ENCODE measurements around the gene HINFP. TPM values are rescaled to one million over a fixed set of nuclear protein-coding genes. Genes with fewer than 3 reads are reported as not detected.

Gene HINFP
- total and polyA plus RNA-seq, 9 of the 15 experiments (the other 6 are each of a cell fraction or from before 2014, with no cell fraction given): 13.8 to 34.1 (median 22.5) TPM

DNA sequence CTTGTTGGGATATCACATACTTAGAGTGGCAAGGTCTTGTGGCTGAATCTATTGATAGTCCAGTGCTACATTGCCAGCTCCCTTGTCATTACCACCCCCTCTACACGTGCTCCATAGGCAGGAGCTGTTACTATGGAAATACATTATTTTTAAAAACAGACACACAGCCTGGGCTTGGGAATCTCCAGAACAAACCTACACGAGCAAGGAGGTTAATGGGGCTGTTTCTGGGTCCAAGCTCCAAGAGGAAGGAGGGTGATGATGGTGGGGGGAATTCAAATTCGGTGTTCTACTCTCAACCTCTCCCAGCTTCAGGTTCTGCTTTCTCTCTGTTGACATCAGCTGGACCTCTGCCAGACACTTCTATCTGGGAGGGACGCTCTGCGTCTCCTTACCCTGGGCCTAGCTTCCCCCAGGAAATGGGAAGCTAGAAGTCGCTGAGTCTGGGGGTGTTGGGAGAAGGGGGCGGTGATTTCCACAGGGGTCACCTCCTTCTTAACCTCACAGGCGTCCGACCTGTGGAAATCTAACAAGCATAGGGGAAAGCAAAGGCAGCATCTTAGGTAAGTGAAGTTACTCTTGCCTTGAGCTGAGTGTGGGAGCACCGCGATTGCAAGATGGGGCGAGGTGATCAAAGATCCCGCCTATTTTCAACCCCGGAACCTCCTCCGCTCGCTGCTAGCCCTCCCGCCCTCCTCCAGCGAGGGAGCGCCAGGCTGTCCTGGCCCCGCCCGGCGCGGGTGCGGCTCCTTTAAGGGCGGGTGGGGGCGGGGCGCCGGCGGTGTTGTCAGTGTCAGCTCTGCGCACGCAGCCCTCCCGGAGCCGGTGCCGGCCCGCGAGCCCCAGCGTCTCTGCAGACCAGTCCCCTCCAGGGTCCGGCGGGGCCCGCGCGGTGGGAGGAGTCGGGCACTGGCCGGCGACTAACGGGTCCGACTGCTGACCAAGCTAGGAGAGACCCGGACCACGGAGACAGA, 14.5 kb upstream of the HINFP start, which contains the start of gene C2CD2L (continued):
- no peak for TF ChIP-seq JUNB (CRISPR knock-in tag; conservative IDR thresholded peaks at IDR 0.05)
- no peak for TF ChIP-seq CHCHD3 (CRISPR knock-in tag; IDR thresholded peaks at IDR 0.05)
- TF ChIP-seq, protein P1, sequence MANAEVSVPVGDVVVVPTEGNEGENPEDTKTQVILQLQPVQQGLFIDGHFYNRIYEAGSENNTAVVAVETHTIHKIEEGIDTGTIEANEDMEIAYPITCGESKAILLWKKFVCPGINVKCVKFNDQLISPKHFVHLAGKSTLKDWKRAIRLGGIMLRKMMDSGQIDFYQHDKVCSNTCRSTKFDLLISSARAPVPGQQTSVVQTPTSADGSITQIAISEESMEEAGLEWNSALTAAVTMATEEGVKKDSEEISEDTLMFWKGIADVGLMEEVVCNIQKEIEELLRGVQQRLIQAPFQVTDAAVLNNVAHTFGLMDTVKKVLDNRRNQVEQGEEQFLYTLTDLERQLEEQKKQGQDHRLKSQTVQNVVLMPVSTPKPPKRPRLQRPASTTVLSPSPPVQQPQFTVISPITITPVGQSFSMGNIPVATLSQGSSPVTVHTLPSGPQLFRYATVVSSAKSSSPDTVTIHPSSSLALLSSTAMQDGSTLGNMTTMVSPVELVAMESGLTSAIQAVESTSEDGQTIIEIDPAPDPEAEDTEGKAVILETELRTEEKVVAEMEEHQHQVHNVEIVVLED (CRISPR knock-in tag; IDR thresholded peaks at IDR 0.05): no peak
- TF ChIP-seq POU5F1 (IDR thresholded peaks at IDR 0.05; ENCODE audit: borderline replicate concordance, low read depth, low read length, partially characterized antibody): no peak
- 0 out of 2 replicates have a peak, but pooled peaks have one; percentile 5 for TF ChIP-seq TCF3 (CRISPR knock-in tag; IDR thresholded peaks at IDR 0.05)
- TF ChIP-seq, protein P2, sequence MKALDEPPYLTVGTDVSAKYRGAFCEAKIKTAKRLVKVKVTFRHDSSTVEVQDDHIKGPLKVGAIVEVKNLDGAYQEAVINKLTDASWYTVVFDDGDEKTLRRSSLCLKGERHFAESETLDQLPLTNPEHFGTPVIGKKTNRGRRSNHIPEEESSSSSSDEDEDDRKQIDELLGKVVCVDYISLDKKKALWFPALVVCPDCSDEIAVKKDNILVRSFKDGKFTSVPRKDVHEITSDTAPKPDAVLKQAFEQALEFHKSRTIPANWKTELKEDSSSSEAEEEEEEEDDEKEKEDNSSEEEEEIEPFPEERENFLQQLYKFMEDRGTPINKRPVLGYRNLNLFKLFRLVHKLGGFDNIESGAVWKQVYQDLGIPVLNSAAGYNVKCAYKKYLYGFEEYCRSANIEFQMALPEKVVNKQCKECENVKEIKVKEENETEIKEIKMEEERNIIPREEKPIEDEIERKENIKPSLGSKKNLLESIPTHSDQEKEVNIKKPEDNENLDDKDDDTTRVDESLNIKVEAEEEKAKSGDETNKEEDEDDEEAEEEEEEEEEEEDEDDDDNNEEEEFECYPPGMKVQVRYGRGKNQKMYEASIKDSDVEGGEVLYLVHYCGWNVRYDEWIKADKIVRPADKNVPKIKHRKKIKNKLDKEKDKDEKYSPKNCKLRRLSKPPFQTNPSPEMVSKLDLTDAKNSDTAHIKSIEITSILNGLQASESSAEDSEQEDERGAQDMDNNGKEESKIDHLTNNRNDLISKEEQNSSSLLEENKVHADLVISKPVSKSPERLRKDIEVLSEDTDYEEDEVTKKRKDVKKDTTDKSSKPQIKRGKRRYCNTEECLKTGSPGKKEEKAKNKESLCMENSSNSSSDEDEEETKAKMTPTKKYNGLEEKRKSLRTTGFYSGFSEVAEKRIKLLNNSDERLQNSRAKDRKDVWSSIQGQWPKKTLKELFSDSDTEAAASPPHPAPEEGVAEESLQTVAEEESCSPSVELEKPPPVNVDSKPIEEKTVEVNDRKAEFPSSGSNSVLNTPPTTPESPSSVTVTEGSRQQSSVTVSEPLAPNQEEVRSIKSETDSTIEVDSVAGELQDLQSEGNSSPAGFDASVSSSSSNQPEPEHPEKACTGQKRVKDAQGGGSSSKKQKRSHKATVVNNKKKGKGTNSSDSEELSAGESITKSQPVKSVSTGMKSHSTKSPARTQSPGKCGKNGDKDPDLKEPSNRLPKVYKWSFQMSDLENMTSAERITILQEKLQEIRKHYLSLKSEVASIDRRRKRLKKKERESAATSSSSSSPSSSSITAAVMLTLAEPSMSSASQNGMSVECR (CRISPR knock-in tag; IDR thresholded peaks at IDR 0.05): no peak
- no peak; the same call in 1 of the 2 replicates for TF ChIP-seq ZNF384 (IDR thresholded peaks at IDR 0.05; ENCODE audit: low read depth, low read length)
- TF ChIP-seq PTTG1 (tag; IDR thresholded peaks at IDR 0.05; ENCODE audit: low read depth): no peak
- no peak for TF ChIP-seq ZNF274 (IDR thresholded peaks at IDR 0.05; ENCODE audit: borderline replicate concordance, low read depth, low read length)
- TF ChIP-seq CBX2 (IDR thresholded peaks at IDR 0.05; ENCODE audit: insufficient read depth, low read length, poor library complexity, severe bottlenecking): no peak
- TF ChIP-seq, protein P3, sequence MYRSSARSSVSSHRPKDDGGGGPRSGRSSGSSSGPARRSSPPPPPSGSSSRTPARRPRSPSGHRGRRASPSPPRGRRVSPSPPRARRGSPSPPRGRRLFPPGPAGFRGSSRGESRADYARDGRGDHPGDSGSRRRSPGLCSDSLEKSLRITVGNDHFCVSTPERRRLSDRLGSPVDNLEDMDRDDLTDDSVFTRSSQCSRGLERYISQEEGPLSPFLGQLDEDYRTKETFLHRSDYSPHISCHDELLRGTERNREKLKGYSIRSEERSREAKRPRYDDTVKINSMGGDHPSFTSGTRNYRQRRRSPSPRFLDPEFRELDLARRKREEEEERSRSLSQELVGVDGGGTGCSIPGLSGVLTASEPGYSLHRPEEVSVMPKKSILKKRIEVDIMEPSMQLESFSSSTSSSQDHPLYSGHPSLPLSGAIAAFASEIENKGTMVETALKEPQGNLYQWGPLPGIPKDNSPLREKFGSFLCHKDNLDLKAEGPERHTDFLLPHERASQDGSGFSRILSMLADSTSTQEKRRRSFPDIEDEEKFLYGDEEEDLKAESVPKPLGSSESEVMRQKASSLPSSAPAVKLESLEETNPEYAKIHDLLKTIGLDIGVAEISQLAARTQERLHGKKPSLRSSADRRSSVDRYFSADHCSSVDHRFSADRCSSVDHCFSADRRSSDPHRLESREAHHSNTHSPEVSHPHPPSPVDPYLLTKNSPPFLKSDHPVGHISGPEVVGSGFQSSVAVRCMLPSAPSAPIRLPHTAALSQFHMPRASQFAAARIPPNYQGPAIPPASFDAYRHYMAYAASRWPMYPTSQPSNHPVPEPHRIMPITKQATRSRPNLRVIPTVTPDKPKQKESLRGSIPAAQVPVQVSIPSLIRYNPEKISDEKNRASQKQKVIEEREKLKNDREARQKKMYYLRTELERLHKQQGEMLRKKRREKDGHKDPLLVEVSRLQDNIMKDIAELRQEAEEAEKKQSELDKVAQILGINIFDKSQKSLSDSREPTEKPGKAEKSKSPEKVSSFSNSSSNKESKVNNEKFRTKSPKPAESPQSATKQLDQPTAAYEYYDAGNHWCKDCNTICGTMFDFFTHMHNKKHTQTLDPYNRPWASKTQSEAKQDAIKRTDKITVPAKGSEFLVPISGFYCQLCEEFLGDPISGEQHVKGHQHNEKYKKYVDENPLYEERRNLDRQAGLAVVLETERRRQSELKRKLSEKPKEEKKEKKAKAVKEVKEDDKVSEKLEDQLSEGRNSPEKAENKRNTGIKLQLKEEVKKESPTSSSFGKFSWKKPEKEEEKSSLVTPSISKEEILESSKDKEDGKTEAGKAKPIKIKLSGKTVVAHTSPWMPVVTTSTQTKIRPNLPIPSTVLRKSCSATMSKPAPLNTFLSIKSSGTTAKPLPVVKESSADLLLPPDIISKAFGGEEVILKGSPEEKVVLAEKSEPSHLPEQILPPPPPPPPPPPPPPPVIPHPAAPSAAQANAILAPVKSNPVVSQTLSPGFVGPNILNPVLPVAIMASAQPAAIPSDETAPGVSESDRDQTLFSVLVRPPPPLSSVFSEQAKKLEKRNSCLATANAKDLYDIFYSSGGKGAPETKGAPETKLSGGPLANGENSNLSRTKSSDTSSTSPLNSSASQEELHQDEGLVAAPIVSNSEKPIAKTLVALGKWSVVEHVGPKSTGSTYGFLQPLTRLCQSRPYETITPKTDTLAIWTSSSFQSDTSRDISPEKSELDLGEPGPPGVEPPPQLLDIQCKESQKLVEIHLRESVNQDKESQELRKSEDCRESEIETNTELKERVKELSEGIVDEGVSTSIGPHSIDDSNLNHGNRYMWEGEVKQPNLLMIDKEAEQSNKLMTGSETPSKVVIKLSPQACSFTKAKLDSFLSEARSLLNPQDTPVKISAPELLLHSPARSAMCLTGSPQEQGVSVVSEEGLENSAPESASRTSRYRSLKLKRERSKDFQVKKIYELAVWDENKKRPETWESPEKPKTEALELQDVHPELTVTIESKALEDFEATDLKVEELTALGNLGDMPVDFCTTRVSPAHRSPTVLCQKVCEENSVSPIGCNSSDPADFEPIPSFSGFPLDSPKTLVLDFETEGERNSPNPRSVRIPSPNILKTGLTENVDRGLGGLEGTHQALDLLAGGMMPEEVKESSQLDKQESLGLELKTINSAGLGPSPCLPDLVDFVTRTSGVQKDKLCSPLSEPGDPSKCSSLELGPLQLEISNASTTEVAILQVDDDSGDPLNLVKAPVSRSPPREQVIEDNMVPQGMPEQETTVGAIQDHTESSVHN (IDR thresholded peaks at IDR 0.05; ENCODE audit: borderline replicate concordance in 1 of 2, low read depth in 1 of 2): no peak
